NCI-H1436 (cell line): Measurements from ENCODE around the gene TKT.

ENCODE experiments used
- DNase-seq: peaks from one replicate; lab custom pipeline; 2025; lab: John Stamatoyannopoulos, UW

The TKT gene

DNA sequence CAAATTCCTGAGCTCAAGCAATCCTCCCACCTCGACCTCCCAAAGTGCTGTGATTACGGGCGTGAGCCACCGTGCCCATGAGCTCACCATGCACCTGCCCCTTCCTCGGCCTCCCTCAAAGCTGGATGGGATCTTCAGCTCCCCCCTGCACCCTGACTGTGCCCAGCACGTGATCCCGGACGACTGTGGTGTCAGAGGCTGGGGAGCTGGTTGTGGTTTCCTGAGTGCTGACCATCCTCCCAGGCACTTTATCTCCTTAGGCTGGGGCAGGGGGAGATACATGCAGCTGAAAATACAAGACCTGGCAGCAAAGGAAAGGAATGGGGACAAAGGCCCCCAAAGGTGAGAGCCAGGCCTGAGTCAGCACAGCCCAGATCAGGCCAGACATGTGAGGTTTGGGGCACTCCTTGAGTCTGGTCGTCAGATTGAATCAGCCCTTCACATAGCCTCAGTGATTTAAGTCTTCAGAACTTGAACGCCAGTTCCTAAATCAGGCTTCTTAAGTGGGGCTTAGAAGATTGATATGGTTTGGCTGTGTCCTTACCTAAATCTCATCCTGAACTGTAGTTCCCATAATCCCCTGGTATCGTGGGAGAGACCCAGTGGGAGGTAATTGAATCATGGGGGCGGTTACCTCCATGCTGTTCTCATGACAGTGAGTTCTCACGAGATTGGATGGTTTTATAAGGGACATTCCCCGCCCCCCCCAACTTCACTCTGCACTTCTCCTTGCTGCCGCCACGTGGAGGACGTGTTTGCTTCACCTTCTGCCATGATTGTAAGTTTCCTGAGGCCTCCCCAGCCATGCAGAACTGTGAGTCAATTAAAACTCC, 59.0 kb downstream of the TKT start:
- DNase-seq, result no peak

DNA sequence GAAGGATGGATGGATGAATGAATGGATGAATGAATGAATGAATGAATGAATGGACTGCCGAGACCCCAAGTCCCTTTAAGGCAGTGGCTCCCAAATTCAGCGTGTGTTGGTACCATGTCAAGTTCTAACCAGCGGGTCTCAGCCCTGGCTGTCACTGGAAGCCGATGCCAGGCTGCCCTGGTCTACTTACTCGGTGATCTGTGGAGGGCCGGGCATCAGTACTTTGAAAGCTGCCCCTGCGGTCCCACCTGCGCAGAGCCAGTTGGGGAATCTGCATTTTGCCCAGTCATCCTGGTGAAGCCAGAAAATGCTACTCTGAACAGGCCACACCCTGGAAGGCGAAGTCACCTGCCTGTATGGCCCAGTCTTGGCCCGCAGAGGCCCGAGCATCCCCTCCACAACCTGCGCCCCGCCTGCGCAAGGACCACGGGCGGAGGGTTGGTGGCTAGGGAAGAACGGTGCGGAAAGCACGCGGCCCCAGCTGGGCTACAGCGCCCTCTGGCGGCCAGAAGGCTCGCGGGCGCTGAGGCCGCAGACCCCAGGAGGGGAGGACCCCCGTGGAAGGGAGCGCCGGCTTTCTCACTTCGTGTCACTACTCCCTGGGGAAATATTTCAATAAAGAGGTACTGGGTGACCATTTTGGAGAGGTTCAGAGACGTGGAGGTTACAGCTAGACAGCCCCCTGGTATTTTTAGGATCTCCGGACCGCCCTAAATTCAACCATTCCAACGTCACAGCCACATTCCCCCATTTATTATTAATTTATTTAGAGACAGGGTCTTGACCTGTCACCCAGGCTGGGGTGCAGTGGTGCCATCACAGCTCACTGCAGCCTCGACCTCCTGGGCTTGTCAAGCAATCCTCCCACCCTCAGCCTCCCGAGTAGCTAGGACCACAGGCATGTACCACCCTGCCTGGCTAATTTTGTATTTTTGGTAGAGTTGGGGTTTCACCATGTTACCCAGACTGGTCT, 59.9 kb downstream of the TKT start:
- no peak for DNase-seq

- DNase-seq, result no peak
Measured at GRCh38 chr3:53195066-53195450, 60.8 kb downstream of the TKT start.

GRCh38 chr3:53194210-53195065, 61.4 kb downstream of the TKT start:
- DNase-seq, result no peak

- no peak for DNase-seq
Measured at GRCh38 chr3:53193466-53194209, 62.2 kb downstream of the TKT start.

- no peak for DNase-seq
Measured at GRCh38 chr3:53192608-53193007, 63.2 kb downstream of the TKT start.

DNA sequence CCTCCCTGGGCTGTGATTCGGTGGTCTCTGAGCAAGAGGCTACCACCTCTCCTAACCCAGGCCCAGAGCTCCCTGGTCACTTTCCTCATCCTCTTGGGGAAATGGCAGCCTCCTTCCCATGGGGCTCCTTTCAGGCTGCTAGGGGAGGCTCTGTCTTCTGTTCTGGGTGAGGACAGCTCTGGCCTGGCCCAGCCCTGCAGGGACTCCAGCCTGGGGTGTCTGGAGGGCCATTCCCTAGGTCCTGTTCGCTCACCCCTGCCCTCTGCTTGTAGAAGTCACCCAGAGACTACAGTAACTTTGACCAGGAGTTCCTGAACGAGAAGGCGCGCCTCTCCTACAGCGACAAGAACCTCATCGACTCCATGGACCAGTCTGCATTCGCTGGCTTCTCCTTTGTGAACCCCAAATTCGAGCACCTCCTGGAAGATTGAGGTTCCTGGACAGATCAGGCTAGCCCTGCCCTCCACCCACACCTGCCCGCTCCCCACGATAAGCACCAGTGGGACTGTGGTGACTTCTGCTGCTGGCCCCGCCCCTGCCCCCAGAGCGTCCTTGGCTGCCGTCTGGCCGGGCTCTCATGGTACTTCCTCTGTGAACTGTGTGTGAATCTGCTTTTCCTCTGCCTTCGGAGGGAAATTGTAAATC, 63.9 kb downstream of the TKT start:
- no peak for DNase-seq

DNA sequence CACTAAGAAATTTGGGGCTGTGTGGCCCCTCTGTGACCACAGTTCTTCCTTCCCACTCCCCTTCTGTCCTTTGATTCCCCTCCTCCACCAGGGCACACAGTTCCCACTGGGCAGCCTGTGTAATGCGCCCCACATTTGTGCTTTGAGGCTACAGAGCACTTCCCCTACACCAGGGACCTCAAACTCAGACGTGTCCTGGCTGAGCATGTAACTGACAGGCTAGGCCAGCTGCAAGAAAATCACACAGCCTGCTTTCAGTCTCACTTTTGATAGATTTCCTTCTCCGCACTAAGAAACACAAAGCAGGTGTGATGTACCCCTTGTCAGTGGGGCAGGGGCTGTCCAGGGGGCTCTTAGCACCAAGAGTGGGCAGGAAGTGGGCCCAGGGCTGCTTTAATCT, 65.2 kb downstream of the TKT start:
- DNase-seq, result no peak

- DNase-seq, result no peak
Measured at GRCh38 chr3:53189276-53189675, 66.5 kb downstream of the TKT start.

DNA sequence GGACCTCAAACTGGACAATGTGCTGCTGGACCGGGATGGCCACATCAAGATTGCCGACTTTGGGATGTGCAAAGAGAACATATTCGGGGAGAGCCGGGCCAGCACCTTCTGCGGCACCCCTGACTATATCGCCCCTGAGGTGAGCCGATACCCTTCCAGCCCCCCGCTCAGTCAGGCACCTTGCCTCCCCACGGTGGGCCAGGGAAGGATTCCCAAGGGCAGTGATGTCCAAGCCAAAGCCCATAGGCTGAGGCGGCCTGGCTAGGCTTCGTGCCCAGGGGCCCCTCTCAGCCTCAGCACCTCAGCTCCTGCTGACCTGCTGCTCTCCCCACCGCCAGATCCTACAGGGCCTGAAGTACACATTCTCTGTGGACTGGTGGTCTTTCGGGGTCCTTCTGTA, 67.1 kb downstream of the TKT start:
- DNase-seq, result no peak

- DNase-seq, result no peak
Measured at GRCh38 chr3:53188136-53188685, 67.6 kb downstream of the TKT start.

DNA sequence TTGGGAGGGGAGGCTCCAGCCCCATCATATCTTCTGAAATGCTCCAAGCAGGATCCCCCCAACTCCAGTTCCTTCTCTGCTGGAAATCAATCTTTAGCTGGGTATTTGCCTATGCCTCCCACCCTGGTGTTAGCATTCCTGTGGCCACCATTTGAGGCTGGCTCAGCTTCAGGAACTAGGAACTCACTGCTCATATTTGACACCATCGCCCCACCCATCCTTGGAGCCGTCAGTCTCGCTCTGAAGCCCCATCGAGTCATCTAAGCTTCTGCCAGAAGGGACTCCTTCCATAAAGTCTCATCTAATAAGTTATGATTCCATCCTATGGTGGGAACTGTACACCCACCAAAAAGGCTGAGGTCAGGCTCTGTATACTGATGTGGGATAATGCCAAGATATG, 68.4 kb downstream of the TKT start:
- DNase-seq, result no peak

DNA sequence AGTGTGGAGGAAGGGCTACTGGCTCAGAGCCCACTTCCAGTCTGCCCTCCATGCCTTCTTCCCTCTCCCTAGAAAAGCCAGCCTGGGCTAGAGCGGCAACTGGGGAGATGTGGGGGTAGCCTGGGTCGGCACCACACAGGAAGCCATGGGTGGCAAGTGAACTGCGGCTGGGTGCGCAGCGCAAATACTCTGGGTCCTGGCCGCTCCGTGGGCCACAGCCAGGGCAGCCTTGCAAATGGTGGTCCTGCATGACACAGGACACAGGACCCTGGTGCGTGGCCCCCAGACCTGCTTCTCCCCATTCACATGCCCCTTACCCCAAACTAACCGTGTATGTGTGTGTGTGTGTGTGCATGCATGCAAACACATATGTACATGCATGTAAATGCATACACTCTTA, 69.1 kb downstream of the TKT start:
- DNase-seq, result no peak

GRCh38 chr3:53185761-53186465, 69.9 kb downstream of the TKT start:
- no peak for DNase-seq

DNA sequence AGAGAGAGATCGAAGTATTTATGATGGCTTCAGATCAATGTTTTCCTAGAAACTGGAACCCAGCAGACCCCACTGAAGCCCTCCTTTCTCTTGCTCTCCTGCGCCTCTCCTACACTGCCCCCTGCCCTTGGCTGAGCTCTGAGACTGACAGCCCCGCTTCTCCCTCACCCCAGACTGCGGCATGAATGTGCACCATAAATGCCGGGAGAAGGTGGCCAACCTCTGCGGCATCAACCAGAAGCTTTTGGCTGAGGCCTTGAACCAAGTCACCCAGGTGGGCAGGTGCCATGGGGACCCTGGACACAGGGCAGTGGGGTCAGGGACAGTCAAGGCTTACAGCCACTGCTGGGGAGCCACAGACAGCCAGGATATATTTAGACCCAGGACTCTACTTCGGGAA, 71.1 kb downstream of the TKT start:
- no peak for DNase-seq

GRCh38 chr3:53183514-53183913, 72.3 kb downstream of the TKT start:
- no peak for DNase-seq

DNA sequence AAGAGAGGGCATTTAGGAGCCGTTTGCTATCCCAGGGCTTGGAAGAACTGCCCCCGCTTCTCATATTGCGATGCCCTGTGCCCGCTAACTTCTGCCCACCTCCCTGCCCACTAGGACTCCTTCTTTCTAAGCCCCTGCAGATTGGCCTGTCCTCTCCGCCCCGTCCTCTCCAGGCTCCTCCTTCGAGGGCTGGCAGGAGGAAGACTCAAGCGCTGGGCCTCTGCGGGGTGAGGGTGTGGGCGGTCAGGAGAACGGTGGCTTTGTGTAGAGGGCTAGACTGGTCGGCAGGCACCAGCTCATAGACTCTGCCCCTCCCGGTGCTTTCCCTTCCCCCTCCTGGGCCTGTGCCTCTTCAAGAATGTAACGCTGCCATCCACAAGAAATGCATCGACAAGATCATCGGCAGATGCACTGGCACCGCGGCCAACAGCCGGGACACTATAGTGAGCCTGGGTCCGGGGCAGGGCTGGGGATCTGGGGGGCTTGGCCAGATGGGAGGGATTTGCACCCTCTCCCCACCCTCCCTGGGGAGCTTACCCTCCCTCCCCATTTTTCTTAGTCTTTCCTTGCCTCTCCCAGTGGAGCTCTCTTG, 73.0 kb downstream of the TKT start:
- DNase-seq, result no peak

GRCh38 chr3:53181528-53181927, 74.3 kb downstream of the TKT start:
- DNase-seq, result no peak

DNA sequence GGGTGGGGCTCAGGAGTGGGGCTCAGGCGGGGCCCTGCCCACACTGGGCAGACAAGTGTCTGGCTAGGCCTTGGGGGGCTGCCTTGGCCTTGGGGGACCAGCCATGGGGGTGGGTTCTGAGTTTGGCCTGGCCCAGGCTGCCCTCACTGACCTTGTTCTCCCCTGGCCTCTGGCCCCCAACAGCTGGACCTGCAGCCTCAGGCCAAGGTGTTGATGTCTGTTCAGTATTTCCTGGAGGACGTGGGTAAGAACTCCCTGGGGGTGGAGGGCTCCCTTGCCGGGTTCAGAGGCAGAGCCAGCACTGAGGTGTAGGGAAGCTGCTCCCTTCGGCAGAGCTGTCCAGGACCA, 74.8 kb downstream of the TKT start:
- no peak for DNase-seq
